ENCODE data around the gene ATP1A4.

DNA sequence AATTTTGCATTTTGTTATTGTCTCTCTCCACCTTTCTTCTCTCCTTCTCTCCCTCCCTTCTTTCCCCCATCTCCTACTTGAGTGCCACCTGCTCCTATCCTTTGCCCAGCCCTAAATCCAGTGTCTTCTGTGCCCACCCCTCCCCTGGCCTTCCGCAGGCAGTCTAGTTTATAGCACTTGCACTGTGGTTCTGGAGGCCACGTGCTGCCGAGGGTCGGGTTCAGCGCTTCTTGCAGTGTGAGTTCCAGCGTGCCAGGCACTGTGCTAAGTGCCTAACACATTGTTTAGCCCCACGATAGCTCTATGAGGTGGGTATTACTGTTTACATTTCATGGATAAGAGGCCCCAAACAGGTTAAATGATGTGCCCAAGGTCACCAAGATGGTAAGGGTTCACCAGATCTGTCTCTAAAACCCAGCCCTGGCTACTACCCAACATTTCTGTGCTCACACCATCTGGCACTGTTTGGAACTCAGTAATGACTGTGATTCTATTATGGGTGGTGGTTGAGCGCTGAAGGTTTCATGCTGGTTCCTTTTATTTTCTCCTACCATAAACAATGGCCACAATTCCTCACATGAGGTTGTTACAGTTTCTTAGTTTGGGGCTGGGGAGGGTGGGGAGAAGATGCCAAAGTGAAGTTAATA lies 14.1 kb upstream of the ATP1A4 start:
- no peak for TF ChIP-seq EZH2 (IDR thresholded peaks at IDR 0.05; ENCODE audit: insufficient read depth, low read length)
- TF ChIP-seq, protein P1, sequence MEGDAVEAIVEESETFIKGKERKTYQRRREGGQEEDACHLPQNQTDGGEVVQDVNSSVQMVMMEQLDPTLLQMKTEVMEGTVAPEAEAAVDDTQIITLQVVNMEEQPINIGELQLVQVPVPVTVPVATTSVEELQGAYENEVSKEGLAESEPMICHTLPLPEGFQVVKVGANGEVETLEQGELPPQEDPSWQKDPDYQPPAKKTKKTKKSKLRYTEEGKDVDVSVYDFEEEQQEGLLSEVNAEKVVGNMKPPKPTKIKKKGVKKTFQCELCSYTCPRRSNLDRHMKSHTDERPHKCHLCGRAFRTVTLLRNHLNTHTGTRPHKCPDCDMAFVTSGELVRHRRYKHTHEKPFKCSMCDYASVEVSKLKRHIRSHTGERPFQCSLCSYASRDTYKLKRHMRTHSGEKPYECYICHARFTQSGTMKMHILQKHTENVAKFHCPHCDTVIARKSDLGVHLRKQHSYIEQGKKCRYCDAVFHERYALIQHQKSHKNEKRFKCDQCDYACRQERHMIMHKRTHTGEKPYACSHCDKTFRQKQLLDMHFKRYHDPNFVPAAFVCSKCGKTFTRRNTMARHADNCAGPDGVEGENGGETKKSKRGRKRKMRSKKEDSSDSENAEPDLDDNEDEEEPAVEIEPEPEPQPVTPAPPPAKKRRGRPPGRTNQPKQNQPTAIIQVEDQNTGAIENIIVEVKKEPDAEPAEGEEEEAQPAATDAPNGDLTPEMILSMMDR (IDR thresholded peaks at IDR 0.05; ENCODE audit: insufficient read depth, low read depth, low read length): no peak
